Glomerular endothelial cell (primary cell): ENCODE data around the gene TMEM38B. TPM values are rescaled to one million over a fixed set of nuclear protein-coding genes. Genes with fewer than 3 reads are reported as not detected.

Experiments
- total RNA-seq: library from RNA; depleted of rRNA; stranded (reverse); fragments of >200 nt; gene quantifications from 2 replicates; pipeline ENCODE4 v1.2.3, GENCODE V29; 2015

The TMEM38B gene
- total RNA-seq, 1 donor from 2014 or later, result 8.8 TPM

Other genes starting within 250 kb of the TMEM38B start
- 1.9 and 4.5 TPM in 2 replicates for gene FSD1L, start 246.5 kb upstream of the TMEM38B start, total RNA-seq
- 7.9 and 9.9 TPM in 2 replicates for gene FKTN, start 136.4 kb upstream of the TMEM38B start, total RNA-seq
- not detected in 2 replicates for gene TAL2, start 32.1 kb upstream of the TMEM38B start, total RNA-seq